ENCODE results near the gene TAF9. TPM values are rescaled to one million over a fixed set of nuclear protein-coding genes. Genes with fewer than 3 reads are reported as not detected.

TAF9 gene
- 55.6 and 55.9 TPM in 2 replicates for total RNA-seq

GRCh38 chr5:69369340-69370121 lies at the start of gene TAF9, which contains the start of the genes AK6 and RAD17:
TSS of gene TAF9 (minus strand) at chr5:69369520. CDS start at chr5:69365737, 3,783 bp downstream.
TSS of gene AK6 (minus strand) at chr5:69369520. CDS start at chr5:69369490, 30 bp downstream.
TSS of gene RAD17 (plus strand) at chr5:69369818. CDS start at chr5:69372209, 2,391 bp downstream.

GRCh38 chr5:69414885-69415583 lies 45.7 kb upstream of the TAF9 start, which contains the start of gene MARVELD2:
TSS of gene MARVELD2 (plus strand) at chr5:69415116. CDS start at chr5:69419386, 4,270 bp downstream.

Other genes with a start within 250 kb of the TAF9 start
- 20.4 and 50.1 TPM in 2 replicates for gene CCNB1, start 202.4 kb downstream of the TAF9 start, total RNA-seq
- gene CENPH, start 179.9 kb downstream of the TAF9 start, total RNA-seq, result 7.9 and 12.0 TPM in 2 replicates
- 35.3 and 37.2 TPM in 2 replicates for gene CDK7, start 134.6 kb downstream of the TAF9 start, total RNA-seq
- 0.72 and 2.4 TPM in 2 replicates for gene CCDC125, start 36.7 kb downstream of the TAF9 start, total RNA-seq
- gene AK6, start within 50 bp of the TAF9 start, total RNA-seq, result 15.2 and 16.7 TPM in 2 replicates
- gene RAD17, start 298 bp upstream of the TAF9 start, total RNA-seq, result 11.6 and 13.0 TPM in 2 replicates
- gene MARVELD2, start 45.6 kb upstream of the TAF9 start, total RNA-seq, result 0.32 TPM in 1 of 2 replicates, not detected in the other
- gene OCLN, start 123.3 kb upstream of the TAF9 start, total RNA-seq, result under 0.01 TPM in 2 replicates
- 16.6 and 20.6 TPM in 2 replicates for gene GTF2H2C, start 190.7 kb upstream of the TAF9 start, total RNA-seq

Measured in cardiac atrium fibroblast (primary cell).